Measurements from ENCODE around the gene RFK.

DNA sequence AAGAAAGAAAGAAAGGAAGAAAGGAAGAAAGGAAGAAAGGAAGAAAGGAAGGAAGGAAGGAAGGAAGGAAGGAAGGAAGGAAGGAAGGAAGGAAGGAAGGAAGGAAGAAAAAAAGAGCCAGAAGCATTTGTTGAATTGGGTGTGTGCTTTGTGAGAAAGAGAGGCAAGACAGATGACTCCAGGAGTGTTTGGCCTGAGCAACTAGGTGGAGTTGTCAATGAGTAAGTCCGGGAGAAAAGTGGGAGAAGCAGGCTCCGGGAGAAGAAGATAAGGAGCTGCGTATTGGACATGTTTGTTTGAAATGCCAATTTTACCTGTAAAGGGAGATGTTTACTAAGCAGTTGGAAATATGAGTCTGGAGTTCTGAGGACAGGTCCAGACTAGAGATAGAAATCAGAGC is 49.7 kb upstream of the RFK start:
- no peak for TF ChIP-seq CTCF (IDR thresholded peaks at IDR 0.05)
- no peak for TF ChIP-seq POLR2AphosphoS5 (IDR thresholded peaks at IDR 0.05; ENCODE audit: low read depth, low read length)
- TF ChIP-seq TCF7L2 (IDR thresholded peaks at IDR 0.05; ENCODE audit: low read depth, low read length), result no peak
